PC-9 (cell line): ENCODE data around the gene ACYP2. TPM values are rescaled to one million over a fixed set of nuclear protein-coding genes. Genes with fewer than 3 reads are reported as not detected.

Source experiments
- BruUV-seq: library from RNA; stranded (reverse); fragments of 400-500 nt; replicated peaks from 2 replicates; lab custom pipeline; 2021; lab: Mats Ljungman, UMichigan
- CTCF ChIA-PET: fragments of 300-600 bp; sonication (Branson Sonifier 250); formaldehyde crosslinking; loops from one replicate; lab custom pipeline; 2022; ENCODE audit warnings: antibody characterized with exemption; lab: Charles Lee
- POLR2A ChIA-PET: fragments of 300-600 bp; sonication (Branson Sonifier 250); formaldehyde crosslinking; loops from one replicate; lab custom pipeline; 2022; ENCODE audit warnings: antibody characterized with exemption; ENCODE audit not compliant: unreplicated experiment; lab: Charles Lee
- DNase-seq, 2 experiments: peaks; one replicate each; pipeline versions ENCODE4 v3.0.0 to v3.0.0-alpha.2; 2015 to 2022; ENCODE audit warnings: mixed read lengths in 1 of 2
- H2AFZ ChIP-seq: fragments of 200-600 bp; sonication (generic); 2 replicates; pipeline ENCODE4 v1.8.1; 2017; ENCODE audit warnings: antibody characterized with exemption
- H3F3A ChIP-seq: fragments of 200-600 bp; sonication (generic); 2 replicates; pipeline ENCODE4 v1.8.1; 2017; ENCODE audit warnings: antibody characterized with exemption, mild to moderate bottlenecking, low read depth; ENCODE audit not compliant: insufficient read depth
- H3K27ac ChIP-seq: fragments of 200-600 bp; sonication (generic); 2 replicates; pipeline ENCODE4 v1.6.1; 2016; ENCODE audit warnings: mixed run types
- H3K27me3 ChIP-seq: fragments of 200-600 bp; sonication (generic); 2 replicates; pipeline ENCODE4 v1.6.1; 2016; ENCODE audit warnings: low read depth, mixed run types; ENCODE audit not compliant: insufficient read depth
- H3K36me3 ChIP-seq: fragments of 200-600 bp; sonication (generic); 2 replicates; pipeline ENCODE4 v1.6.1; 2016; ENCODE audit warnings: low read depth, mixed run types
- H3K4me1 ChIP-seq: fragments of 200-600 bp; sonication (generic); replicated peaks from 2 replicates; pipeline ENCODE4 v1.6.1; 2016; ENCODE audit warnings: mixed run types; ENCODE audit not compliant: insufficient read depth
- H3K4me2 ChIP-seq: fragments of 200-600 bp; sonication (generic); 2 replicates; pipeline ENCODE4 v1.6.1; 2017; ENCODE audit warnings: mixed run types
- H3K4me3 ChIP-seq: fragments of 200-600 bp; sonication (generic); 2 replicates; pipeline ENCODE4 v1.6.1; 2016; ENCODE audit warnings: mixed run types
- H3K79me2 ChIP-seq: fragments of 200-600 bp; sonication (generic); 2 replicates; pipeline ENCODE4 v1.6.1; 2017; ENCODE audit warnings: low read depth, mixed run types
- H3K9me2 ChIP-seq: fragments of 200-600 bp; sonication (generic); 2 replicates; pipeline ENCODE4 v1.8.1; 2017; ENCODE audit warnings: mild to moderate bottlenecking; ENCODE audit not compliant: insufficient read depth
- H3K9me3 ChIP-seq: fragments of 200-600 bp; sonication (generic); 2 replicates; pipeline ENCODE4 v1.8.1; 2016; ENCODE audit warnings: low read depth; ENCODE audit not compliant: insufficient read depth
- H4K20me1 ChIP-seq: fragments of 200-600 bp; sonication (generic); 2 replicates; pipeline ENCODE4 v1.8.1; 2017; ENCODE audit not compliant: insufficient read depth
- EZH2 ChIP-seq: fragments of 200-600 bp; sonication (generic); IDR thresholded peaks from 2 replicates; pipeline ENCODE4 v1.8.0; 2017; ENCODE audit warnings: antibody characterized with exemption, low read depth
- intact Hi-C: fragments of 100-400 bp; cut with micrococcal nuclease; formaldehyde crosslinking; loops from one replicate; pipeline ENCODE4 v1.10.0; 2022; ENCODE audit not compliant: unreplicated experiment
- total RNA-seq: library from RNA; stranded (reverse); gene quantifications from 2 replicates; pipeline ENCODE4 v1.2.3, GENCODE V29; 2021
- TF ChIP-seq, protein P1 (sequence below): fragments of 200-600 bp; sonication (generic); conservative IDR thresholded peaks from 2 replicates; pipeline ENCODE4 v1.6.1; 2017; ENCODE audit warnings: mixed run types, antibody characterized with exemption, mild to moderate bottlenecking, moderate library complexity

ACYP2 gene
- total RNA-seq, 1 experiment from 2014 or later: 25.9 TPM

DNA sequence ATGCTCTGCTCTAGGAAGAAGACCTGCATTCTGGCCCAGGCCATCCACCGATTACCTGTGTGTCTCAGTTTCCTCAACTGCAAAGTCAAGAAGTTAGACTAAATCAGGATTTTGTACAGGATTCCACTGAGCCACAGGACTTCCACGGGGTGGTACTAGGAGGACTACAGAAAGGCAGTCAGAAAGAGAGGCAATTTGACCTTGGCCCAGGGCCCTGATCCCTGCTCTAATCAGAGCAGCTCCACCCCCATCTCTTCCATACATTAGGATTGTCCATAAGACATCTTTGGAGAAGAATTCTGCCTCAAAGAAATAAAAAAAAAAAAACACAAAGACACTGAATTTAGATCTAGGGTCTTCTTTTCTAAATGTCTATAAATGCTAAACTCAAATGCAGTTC is 193.4 kb downstream of the ACYP2 start:
- BruUV-seq: no TSS peak
- Histone ChIP-seq H4K20me1 (no peaks in the 10 kb centered on the region), H3K27ac (no peak overlapping the region), H3K4me3 (no peak overlapping the region), H3K4me2 (no peak overlapping the region), H3K9me3 (no peaks in the 10 kb centered on the region), H3F3A (no peaks in the 10 kb centered on the region), H3K79me2 (no peaks in the 10 kb centered on the region), H3K4me1 (no peaks in the 10 kb centered on the region), H3K36me3 (no peaks in the 10 kb centered on the region), H2AFZ (no peak overlapping the region), H3K27me3 (no peaks in the 10 kb centered on the region), H3K9me2 (no peaks in the 10 kb centered on the region)
- CTCF ChIA-PET: no interaction called here
- no peak for DNase-seq
- TF ChIP-seq, protein P1, sequence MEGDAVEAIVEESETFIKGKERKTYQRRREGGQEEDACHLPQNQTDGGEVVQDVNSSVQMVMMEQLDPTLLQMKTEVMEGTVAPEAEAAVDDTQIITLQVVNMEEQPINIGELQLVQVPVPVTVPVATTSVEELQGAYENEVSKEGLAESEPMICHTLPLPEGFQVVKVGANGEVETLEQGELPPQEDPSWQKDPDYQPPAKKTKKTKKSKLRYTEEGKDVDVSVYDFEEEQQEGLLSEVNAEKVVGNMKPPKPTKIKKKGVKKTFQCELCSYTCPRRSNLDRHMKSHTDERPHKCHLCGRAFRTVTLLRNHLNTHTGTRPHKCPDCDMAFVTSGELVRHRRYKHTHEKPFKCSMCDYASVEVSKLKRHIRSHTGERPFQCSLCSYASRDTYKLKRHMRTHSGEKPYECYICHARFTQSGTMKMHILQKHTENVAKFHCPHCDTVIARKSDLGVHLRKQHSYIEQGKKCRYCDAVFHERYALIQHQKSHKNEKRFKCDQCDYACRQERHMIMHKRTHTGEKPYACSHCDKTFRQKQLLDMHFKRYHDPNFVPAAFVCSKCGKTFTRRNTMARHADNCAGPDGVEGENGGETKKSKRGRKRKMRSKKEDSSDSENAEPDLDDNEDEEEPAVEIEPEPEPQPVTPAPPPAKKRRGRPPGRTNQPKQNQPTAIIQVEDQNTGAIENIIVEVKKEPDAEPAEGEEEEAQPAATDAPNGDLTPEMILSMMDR: no peak
- intact Hi-C loops: no loop called here
- POLR2A ChIA-PET: no interaction called here

DNA sequence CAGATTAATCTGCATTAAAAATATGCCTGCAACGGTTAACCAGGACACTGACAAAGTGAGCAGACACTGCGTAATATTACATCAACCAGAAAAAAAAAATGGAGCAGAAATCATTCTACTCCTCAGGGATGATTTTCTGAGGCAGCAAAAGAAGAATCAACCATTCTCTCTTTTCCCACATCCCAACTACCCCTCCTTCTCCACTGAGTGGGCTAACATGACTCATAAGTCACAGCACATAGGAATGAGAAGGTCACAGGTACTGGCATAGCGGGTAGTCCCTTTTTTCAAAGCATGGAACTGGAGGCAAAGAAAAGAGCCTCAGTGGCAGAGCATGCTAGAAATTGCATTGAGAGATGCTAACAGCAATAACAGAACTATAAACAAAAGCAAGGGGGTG is 194.9 kb downstream of the ACYP2 start:
- Histone ChIP-seq H3K9me2 (no peaks in the 10 kb centered on the region), H3K27me3 (no peaks in the 10 kb centered on the region), H3K27ac (no peak overlapping the region), H3K9me3 (no peaks in the 10 kb centered on the region), H3K4me1 (no peaks in the 10 kb centered on the region), H3K4me2 (no peak overlapping the region), H4K20me1 (no peaks in the 10 kb centered on the region), H3K36me3 (no peaks in the 10 kb centered on the region), H3F3A (no peaks in the 10 kb centered on the region), H3K4me3 (no peak overlapping the region), H3K79me2 (no peaks in the 10 kb centered on the region), H2AFZ (no peak overlapping the region)
- no TSS peak for BruUV-seq
- no peak for DNase-seq
- TF ChIP-seq, protein P1: no peak
- no peak for TF ChIP-seq EZH2
- CTCF ChIA-PET: no interaction called here
- intact Hi-C loops: no loop called here
- POLR2A ChIA-PET: no interaction called here

DNA sequence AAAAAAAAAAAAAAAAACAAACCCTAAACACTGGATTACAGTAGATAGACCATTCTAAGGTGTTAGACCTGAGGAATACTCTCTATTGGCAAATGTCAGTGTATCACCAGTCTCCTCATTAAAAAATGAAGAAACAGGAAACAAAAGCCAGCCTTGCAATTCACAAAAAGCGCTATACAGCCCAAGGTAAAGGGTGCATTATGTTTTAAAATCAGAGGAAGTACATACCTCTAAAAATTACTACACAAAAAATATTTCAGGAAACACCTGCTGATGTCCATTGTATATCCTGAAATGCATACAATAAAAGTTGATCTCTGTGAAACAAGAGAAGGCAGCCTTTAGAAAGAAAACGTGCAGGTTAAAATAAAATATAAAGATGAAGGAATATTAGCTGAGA is 195.5 kb downstream of the ACYP2 start:
- no peaks in the 10 kb centered on the region for H3K9me2 ChIP-seq
- no peaks in the 10 kb centered on the region for H3K4me1 ChIP-seq
- ChIA-PET CTCF (no interaction called here), POLR2A (no interaction called here)
- no peak for DNase-seq
- intact Hi-C loops: no loop called here
- no peak overlapping the region for H3K27ac ChIP-seq
- H3K9me3 ChIP-seq: no peaks in the 10 kb centered on the region
- no peak overlapping the region for H2AFZ ChIP-seq
- no peak overlapping the region for H3K4me3 ChIP-seq
- H3K79me2 ChIP-seq: no peaks in the 10 kb centered on the region
- H4K20me1 ChIP-seq: no peaks in the 10 kb centered on the region
- no peaks in the 10 kb centered on the region for H3K27me3 ChIP-seq
- no peaks in the 10 kb centered on the region for H3K36me3 ChIP-seq
- no TSS peak for BruUV-seq
- H3K4me2 ChIP-seq: no peak overlapping the region
- TF ChIP-seq EZH2: no peak
- TF ChIP-seq, protein P1: no peak
- H3F3A ChIP-seq: no peaks in the 10 kb centered on the region
